Astrocyte (in vitro differentiated cells and primary cell): ENCODE measurements around the gene DNAJC24.

Source experiments
- EZH2 ChIP-seq: IDR thresholded peaks from 2 replicates; pipeline ENCODE4 v1.6.1; 2012; ENCODE audit warnings: mild to moderate bottlenecking, low read length, inconsistent platforms; ENCODE audit not compliant: insufficient read depth
- TF ChIP-seq, protein P1 (sequence below): IDR thresholded peaks from 2 replicates; pipeline ENCODE4 v1.5.1; 2011; ENCODE audit warnings: low read depth, mild to moderate bottlenecking, inconsistent platforms, low read length, moderate library complexity; ENCODE audit not compliant: insufficient read depth

GRCh38 chr11:31424652-31425051 is 55.0 kb downstream of the DNAJC24 start:
- TF ChIP-seq, protein P1, sequence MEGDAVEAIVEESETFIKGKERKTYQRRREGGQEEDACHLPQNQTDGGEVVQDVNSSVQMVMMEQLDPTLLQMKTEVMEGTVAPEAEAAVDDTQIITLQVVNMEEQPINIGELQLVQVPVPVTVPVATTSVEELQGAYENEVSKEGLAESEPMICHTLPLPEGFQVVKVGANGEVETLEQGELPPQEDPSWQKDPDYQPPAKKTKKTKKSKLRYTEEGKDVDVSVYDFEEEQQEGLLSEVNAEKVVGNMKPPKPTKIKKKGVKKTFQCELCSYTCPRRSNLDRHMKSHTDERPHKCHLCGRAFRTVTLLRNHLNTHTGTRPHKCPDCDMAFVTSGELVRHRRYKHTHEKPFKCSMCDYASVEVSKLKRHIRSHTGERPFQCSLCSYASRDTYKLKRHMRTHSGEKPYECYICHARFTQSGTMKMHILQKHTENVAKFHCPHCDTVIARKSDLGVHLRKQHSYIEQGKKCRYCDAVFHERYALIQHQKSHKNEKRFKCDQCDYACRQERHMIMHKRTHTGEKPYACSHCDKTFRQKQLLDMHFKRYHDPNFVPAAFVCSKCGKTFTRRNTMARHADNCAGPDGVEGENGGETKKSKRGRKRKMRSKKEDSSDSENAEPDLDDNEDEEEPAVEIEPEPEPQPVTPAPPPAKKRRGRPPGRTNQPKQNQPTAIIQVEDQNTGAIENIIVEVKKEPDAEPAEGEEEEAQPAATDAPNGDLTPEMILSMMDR, result no peak
- no peak for TF ChIP-seq EZH2
